NOMO-1 (cell line): ENCODE data around the gene KLHL20.

Source experiments
- DNase-seq, 2 experiments: peaks; one replicate each; lab custom pipeline; 2025; ENCODE audit not compliant: unreplicated experiment in 2 of 2; lab: John Stamatoyannopoulos, UW

KLHL20 gene

DNA sequence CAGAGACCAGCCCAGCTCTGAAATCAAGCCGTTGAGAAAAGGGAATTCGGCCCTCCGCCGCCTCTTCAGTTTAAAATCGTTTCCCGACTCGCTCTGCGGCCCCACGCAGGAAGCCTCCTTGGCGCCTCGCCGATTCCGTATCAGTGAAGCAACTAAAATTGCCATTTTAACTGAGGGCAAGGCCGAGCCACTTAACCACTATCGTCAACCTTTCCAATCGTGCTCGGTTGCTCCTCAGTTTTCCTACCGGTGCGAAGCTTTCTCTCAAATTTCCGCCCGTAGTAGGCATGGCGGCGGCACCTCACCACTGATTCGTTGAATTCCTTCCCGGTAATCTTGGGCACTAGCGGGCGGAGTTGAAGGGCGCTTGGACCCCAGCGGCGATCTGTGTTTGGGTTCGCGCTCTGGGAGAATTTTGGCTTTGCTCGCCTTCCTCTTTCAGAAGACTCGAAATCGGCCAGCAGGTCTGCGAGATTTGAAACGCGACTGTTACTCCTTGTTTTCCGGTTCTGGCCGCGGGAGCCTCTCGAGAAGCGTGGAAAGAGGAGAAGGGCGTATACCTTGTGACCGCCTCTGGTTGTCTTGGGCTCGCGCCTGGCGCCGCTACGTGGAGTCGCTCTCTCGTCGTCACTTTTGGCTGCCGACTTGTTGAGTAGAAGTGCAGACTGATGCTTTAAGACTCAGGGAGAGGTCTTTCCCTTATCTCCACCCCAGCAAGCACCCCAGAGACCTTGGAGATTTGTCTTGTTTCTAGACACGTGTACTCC is 109.7 kb downstream of the KLHL20 start, which contains the start of the genes CENPL and DARS2:
Gene CENPL, minus strand, starts transcription at position 569 of the 767 bp plus-strand sequence. CDS start 13,584 bp downstream, outside the sequence.
Gene DARS2, plus strand, starts transcription at position 359 of the 767 bp plus-strand sequence. CDS start 557 bp downstream, outside the sequence.
- DNase-seq: peak; percentile 97 to 99

DNA sequence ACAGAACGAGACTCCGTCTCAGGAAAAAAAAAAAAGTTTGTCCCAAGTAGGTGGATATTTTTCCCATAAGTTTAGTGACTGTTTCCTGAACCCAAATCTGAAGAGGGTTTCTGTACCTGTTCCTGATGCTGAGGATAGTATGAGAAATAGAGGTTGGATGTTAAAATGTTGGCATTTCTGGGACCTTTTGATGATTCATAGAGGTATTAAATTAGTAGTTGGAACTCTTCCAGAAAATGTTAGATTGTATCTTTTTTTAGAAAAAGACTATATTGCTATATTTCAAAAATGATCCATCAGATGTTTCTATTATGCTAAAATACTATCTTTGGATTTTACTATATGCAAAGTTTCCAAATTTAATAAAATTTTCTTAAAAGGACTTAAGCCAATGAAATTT is 112.8 kb downstream of the KLHL20 start:
- no peak for DNase-seq

DNA sequence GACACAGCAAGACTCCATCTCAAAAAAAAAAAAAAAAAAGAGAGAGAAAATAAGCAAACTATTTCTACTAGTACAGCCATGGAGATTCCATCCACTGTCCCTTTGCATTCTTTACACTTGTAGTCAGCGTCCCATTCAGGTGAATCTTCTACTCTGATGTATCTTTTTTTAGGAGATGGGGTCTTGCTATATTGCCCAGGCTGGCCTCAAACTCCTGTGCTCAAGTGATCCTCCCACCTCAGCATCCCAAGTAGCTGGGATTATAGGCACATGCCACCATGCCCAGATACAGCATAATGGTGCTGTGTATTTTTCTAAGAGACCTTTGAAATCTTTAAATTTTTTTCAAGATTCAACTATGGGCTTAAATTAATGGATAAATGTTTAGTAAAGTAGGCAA is 118.0 kb downstream of the KLHL20 start:
- no peak for DNase-seq
